Astrocyte of the spinal cord (primary cell): ENCODE measurements around the gene PLD1.

Experiments
- DNase-seq: peaks from one replicate; pipeline ENCODE4 v3.0.0; 2011; ENCODE audit warnings: low read depth, low spot score
- H3K4me3 ChIP-seq: 2 replicates; pipeline ENCODE4 v1.5.1; 2011; ENCODE audit warnings: low read depth, mild to moderate bottlenecking, low read length, moderate library complexity
- in situ Hi-C: cut with HindIII; loops from 2 replicates; pipeline ENCODE4 v1.10.0; 2017; ENCODE audit warnings: low sequenced_read_pairs
- TF ChIP-seq, protein P1 (sequence below): IDR thresholded peaks from 2 replicates; pipeline ENCODE4 v1.5.1; 2012; ENCODE audit warnings: low read depth, mild to moderate bottlenecking, low read length, inconsistent platforms

PLD1 gene

DNA sequence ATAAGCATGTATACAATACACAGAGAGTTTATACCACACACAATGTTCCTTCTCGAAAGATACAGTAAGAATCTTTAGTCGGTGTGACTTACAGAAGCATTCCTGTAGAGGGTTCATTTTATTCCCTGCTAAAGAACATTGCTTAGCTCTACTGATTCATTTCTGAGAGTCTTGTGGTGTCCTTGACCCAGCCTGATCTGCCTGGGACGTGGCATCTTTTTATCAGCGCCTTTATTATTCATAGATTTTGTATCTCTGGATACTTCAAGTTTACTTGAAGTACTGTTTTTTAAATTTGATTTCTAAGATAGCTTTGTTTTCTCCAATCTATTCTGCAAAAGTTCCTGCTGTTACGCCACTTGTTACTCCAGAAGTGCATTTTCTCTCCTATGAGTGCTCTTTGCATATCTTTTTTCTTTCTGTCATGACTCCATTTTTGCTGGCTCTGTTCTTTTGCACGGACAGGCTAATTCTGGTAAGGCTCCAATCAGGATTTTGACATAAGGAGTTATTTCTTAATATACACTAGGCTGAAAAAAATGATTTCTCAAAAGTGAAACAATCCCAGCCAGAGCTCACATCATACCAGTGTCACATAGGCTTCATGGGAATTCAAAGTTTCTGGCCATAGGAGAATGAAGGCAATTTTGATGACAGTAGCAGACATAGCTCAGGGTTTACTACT lies 235.6 kb downstream of the PLD1 start:
- TF ChIP-seq, protein P1, sequence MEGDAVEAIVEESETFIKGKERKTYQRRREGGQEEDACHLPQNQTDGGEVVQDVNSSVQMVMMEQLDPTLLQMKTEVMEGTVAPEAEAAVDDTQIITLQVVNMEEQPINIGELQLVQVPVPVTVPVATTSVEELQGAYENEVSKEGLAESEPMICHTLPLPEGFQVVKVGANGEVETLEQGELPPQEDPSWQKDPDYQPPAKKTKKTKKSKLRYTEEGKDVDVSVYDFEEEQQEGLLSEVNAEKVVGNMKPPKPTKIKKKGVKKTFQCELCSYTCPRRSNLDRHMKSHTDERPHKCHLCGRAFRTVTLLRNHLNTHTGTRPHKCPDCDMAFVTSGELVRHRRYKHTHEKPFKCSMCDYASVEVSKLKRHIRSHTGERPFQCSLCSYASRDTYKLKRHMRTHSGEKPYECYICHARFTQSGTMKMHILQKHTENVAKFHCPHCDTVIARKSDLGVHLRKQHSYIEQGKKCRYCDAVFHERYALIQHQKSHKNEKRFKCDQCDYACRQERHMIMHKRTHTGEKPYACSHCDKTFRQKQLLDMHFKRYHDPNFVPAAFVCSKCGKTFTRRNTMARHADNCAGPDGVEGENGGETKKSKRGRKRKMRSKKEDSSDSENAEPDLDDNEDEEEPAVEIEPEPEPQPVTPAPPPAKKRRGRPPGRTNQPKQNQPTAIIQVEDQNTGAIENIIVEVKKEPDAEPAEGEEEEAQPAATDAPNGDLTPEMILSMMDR, result no peak
- no peak for DNase-seq
- in situ Hi-C loops, result no loop called here
- no peak overlapping the region for H3K4me3 ChIP-seq

DNA sequence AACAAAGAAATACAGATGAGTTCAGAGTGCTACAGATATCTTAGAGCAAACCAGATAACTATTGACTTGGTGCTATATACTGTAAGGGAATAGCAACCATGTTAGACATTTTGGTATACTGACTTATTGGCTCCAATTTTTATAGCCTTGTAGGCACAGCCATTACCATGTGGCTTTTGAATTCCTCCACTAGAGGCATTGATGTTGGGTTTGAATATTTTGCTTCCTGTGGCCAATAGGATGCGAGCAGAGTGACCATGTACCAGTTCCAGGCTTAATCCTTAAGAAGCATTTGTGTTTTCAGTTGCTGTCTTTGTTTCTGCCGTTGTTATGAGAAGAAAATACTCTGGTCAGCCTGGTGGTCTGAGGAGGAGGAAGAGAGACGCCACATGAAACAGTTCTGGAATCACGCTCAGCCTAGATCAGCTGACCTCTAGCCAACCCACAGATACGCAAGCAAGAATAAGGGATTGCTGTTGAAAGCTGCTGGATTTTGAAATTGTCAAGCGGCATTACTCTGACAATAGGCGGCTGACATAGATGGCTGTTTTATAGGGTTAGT lies 240.6 kb downstream of the PLD1 start:
- H3K4me3 ChIP-seq, result no peak overlapping the region
- in situ Hi-C loops, result no loop called here
- DNase-seq, result no peak
- TF ChIP-seq, protein P1, result no peak

DNA sequence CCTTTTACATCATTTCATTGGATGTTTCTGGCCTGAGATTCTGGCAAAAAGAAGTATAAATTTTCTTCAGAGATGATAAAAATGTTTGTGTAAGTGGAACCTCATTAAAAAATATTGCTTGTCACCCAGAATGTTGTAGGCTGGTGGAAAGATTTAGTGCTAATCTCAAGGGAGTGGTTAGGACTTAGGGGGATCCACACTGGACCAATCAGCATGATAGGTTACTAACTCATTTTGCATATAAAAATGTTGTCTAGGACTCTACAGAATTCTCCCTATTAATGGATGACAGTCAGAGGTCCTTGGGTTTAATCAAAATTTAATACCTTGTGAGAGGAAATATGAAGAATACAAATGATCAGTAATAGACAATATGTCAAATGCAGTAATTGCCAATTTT lies 241.5 kb downstream of the PLD1 start:
- no peak overlapping the region for H3K4me3 ChIP-seq
- in situ Hi-C loops, result no loop called here
- TF ChIP-seq, protein P1, result no peak
- no peak for DNase-seq

DNA sequence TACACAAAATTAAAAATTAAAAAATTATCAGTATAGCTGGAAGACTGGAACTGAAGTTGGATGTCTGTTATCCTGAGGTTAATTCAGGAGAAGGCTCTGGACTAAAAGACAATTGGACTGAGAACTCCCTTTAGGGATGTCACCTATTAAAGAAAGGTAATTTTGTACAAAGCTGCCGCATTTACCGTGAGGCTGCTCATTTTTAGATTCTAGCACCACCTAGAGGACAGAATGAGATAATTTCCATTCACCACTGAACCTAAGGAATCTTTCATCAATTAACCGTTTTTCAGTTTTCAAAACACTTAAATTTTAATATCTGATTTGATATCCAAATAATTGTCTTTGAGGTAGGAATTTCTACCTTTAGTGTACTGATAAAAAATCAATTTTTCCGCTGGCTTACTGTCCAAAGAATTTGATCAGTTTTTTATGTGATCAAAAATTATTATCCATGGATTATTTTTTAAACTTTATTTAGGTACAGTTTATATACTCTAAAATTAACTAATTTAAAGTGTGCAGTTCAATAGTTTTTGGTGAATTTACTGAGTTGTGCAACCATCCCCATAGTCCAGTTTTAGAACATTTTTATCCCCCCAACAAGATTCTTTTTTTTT lies 243.4 kb downstream of the PLD1 start:
- peak; percentile 54 for DNase-seq
- no peak overlapping the region for H3K4me3 ChIP-seq
- in situ Hi-C loops, result no loop called here
- TF ChIP-seq, protein P1, result peak; percentile 52

DNA sequence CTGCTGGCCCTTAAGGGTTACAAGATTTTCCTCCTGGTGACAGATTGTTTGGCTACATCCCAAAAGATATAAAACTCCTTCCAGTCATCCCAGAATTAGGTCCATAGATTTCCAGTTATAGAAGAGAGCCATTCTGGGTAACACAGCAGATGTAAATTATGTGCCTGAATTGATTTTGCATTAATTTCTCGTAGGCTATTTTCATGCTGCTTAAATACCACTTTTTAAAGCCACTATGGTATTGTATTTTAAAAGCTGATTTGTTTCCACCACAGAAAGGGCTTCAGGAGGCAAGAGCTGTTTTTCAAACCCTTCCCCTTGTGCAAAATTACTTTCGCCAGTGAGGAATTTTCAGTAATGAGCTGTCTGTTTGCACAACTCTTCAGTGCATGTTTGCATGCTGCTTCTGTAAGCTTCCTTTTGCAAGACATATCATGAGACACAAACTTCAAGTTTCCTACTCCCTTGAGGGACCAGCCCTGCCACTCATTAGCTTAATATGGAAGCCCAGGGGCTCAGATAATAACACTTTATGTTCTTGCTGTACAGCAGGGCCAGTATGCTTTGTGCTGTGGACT lies 244.7 kb downstream of the PLD1 start:
- H3K4me3 ChIP-seq, result no peak overlapping the region
- TF ChIP-seq, protein P1, result no peak
- no peak for DNase-seq
- in situ Hi-C loops, result no loop called here

DNA sequence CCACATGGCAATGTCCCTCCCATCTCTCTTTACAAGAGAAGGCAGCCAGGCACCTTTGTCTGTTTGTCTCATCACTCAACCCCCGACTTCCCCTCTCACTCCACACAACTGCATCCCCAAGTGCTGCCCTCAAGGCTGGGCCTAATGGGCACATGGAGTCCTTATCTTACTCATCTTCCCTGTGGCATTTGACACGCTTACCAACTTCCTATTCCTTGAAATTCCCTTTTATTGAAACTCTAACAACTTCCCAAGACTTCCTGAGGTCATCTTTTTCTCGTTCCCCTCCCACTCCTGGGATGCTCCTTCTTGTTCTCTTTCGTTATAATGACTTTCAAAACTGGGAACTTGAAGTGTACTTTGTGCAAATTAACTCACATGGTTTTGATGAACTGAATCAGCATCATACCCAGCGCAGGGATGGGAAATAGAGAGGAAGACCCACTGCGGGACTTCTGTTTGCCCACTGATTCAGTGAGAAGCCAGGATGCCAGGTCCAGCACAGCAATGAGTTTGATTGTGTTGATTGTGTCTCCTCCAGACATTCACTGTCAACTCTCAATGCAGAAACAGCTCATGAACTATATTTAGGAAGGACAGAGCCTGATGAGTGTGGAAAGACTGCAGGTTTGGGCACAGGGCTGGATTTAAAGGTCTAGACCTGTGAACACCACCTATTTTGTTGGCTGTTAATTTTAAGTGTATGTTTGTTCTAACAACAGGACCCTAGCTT lies 245.4 kb downstream of the PLD1 start:
- TF ChIP-seq, protein P1, result no peak
- in situ Hi-C loops, result no loop called here
- no peak for DNase-seq

More for the DNA sequence above, 245.4 kb downstream of the PLD1 start:
- H3K4me3 ChIP-seq, result no peak overlapping the region
